ENCODE measurements around the gene NANOS1. TPM values are rescaled to one million over a fixed set of nuclear protein-coding genes. Genes with fewer than 3 reads are reported as not detected.

Gene NANOS1
- total and polyA plus RNA-seq, 2 of the 8 experiments (the other 6 are each of a cell fraction or from before 2014, with no cell fraction given): 3.1 to 3.9 TPM

DNA sequence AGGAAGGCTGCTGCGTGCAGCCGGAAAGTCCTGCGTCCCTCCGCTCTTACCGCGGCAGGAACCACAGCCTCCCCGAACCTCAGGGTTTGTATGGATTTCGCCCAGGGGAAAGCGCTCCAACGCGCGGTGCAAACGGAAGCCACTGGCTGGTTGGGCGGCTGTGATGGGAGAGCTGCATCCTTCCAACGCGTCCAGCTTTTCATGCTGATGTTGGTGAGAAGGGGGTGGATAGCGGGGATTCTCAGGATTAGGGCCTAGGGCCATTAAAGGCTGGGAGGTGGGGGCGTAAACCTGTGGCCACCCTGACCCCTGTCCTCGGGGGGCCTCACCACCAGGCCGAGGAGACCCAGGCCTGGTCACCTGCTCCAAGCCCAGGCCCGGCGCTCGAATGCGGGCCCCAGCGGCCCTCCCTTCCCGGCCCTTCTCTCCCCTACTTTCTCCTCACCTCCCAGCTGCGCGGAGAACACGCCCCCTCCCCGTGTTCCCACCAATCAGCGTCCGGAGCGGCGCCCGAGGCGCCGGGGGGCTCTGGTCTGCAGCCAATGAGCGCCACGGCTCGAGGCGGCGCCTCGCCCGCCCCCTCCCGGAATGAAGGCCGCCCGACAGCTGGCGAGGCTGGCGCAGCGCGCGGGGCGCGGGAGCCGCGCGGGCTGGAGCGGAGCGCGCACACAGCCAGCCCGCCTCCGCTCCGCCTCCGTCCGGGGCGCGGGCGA lies 458 bp upstream of the NANOS1 start:
- no peak overlapping the region for H3K56ac ChIP-seq (replicated peaks; ENCODE audit: insufficient read length, low read depth, low read length)
- 0 out of 7 replicates have a peak overlapping the region, but pooled peaks of 1 of the 4 experiments have one; percentile 11 for H3K9ac ChIP-seq (replicated peaks in 1 of 4; ENCODE audit: extremely low read depth in 1 of 4, low read depth in 3 of 4, low read length in 3 of 4)
- H4K20me1 ChIP-seq (replicated peaks in 1 of 2; ENCODE audit: control insufficient read depth in 1 of 2, insufficient read depth in 2 of 2, low read length in 2 of 2): peaks cover 7 to 8% of the 10 kb centered on the region in 2 experiments
- H3K4me2 ChIP-seq (ENCODE audit: insufficient read depth in 1 of 2, low read depth in 2 of 2, low read length in 2 of 2): peak overlapping the region; percentile 68 to 75
- peak overlapping the region; percentile 34 to 59 (median 47) for H3K4me3 ChIP-seq (ENCODE audit: extremely low read depth in 1 of 4, insufficient read depth in 2 of 4, low read depth in 3 of 4, low read length in 4 of 4)
- H2BK5ac ChIP-seq (ENCODE audit: low read depth, low read length): no peak overlapping the region
- H3K14ac ChIP-seq (ENCODE audit: insufficient read length): no peak overlapping the region
- H3K36me3 ChIP-seq (ENCODE audit: control insufficient read depth in 2 of 4, insufficient read depth in 4 of 4, low read length in 3 of 4): peaks cover 3 to 9% (median 4%) of the 10 kb centered on the region in 4 experiments; a peak in 5 of 8 replicates
- no peak overlapping the region for H2BK15ac ChIP-seq (ENCODE audit: low read length)
- DNase-seq (ENCODE audit: low read depth in 1 of 2, low spot score in 2 of 2): peak; percentile 88 to 95
- H3K4ac ChIP-seq (replicated peaks; ENCODE audit: insufficient read length, low read depth, low read length): no peak overlapping the region
- H3K4me1 ChIP-seq (replicated peaks in 1 of 4; ENCODE audit: control insufficient read depth in 3 of 4, insufficient read depth in 4 of 4, low read length in 3 of 4): peaks cover 0 to 3% (median 1%) of the 10 kb centered on the region in 4 experiments; a peak in 4 of 7 replicates
- CTCF ChIA-PET (ENCODE audit: partially characterized antibody): no interaction called here
- peak overlapping the region; percentile 63; the same call in 1 of the 2 replicates for H2AFZ ChIP-seq (ENCODE audit: low read length)
- H3K79me1 ChIP-seq (ENCODE audit: low read depth, low read length): no peaks in the 10 kb centered on the region
- H2AK5ac ChIP-seq (ENCODE audit: low read depth, low read length): no peak overlapping the region
- no peaks in the 10 kb centered on the region for H3K9me3 ChIP-seq (ENCODE audit: insufficient read depth in 2 of 2, low read depth in 1 of 2, low read length in 1 of 2)
- POLR2A ChIA-PET (ENCODE audit: partially characterized antibody): interaction anchor here (0.6 to 4.7 kb wide), 7 partner anchors 7 to 274 kb away, joined by 3 to 30 read pairs (median 4); partner anchors contain the start of genes CACUL1, DENND10 and EIF3A
- no peak overlapping the region for H3K18ac ChIP-seq (ENCODE audit: extremely low read depth, low read length)
- no peak overlapping the region for H3K23ac ChIP-seq (ENCODE audit: insufficient read length)
- no peaks in the 10 kb centered on the region for H3K27me3 ChIP-seq (replicated peaks in 1 of 4; ENCODE audit: control insufficient read depth in 3 of 4, extremely low read depth in 1 of 4, insufficient read depth in 3 of 4, low read length in 3 of 4)
- H3K23me2 ChIP-seq (ENCODE audit: low read depth, low read length): peaks cover 9% of the 10 kb centered on the region
- H4K5ac ChIP-seq (ENCODE audit: insufficient read length, low read depth, low read length): no peak overlapping the region
- H4K91ac ChIP-seq (replicated peaks; ENCODE audit: insufficient read length, low read length): no peak overlapping the region
- no peak overlapping the region for H2BK20ac ChIP-seq (ENCODE audit: low read length)
- H3K79me2 ChIP-seq (ENCODE audit: control insufficient read depth in 1 of 2, insufficient read depth in 2 of 2, low read length in 2 of 2): no peaks in the 10 kb centered on the region
- no peak overlapping the region for H2BK120ac ChIP-seq (replicated peaks; ENCODE audit: low read depth, low read length)
- H3K27ac ChIP-seq (ENCODE audit: low read depth, low read length): no peak overlapping the region
- H2BK12ac ChIP-seq (ENCODE audit: low read depth, low read length): no peak overlapping the region
- no peak for FAIRE-seq
- WGBS, 2 experiments (ENCODE audit: extremely low coverage in 1 of 2, insufficient coverage in 1 of 2, insufficient read length in 1 of 2, insufficient replicate concordance in 2 of 2, low coverage in 1 of 2, low lambda C conversion rate in 2 of 2, missing lambda C conversion rate in 1 of 2): 5% methylated on average over 31 of the region's 68 CpGs; no CpG with 5 or more reads in 1 of the 2 experiments
- peak overlapping the region; percentile 86; the same call in 1 of the 2 replicates for H4K8ac ChIP-seq (ENCODE audit: extremely low read depth, insufficient read depth, low read length)
- TF ChIP-seq CEBPB (IDR thresholded peaks at IDR 0.05; ENCODE audit: low read depth, low read length): no peak
- TF ChIP-seq SRF (IDR thresholded peaks at IDR 0.05; ENCODE audit: low read depth, low read length): no peak
- no peak for TF ChIP-seq SUZ12 (IDR thresholded peaks at IDR 0.05; ENCODE audit: low read length)
- TF ChIP-seq POU5F1 (IDR thresholded peaks at IDR 0.05; ENCODE audit: low read depth, low read length): no peak
- TF ChIP-seq RAD21 (IDR thresholded peaks at IDR 0.05 in 1 of 2, conservative IDR thresholded peaks at IDR 0.05 in 1 of 2; ENCODE audit: low read depth in 2 of 2, low read length in 2 of 2): peak in 1 of 2 experiments; percentile 22; a peak in 1 of 4 replicates
- TF ChIP-seq CHD2 (IDR thresholded peaks at IDR 0.05; ENCODE audit: low read length): no peak
- no peak for TF ChIP-seq KDM5A (IDR thresholded peaks at IDR 0.05; ENCODE audit: low read length)
- no peak for TF ChIP-seq ASH2L (IDR thresholded peaks at IDR 0.05; ENCODE audit: low read length)
- TF ChIP-seq BRCA1 (IDR thresholded peaks at IDR 0.05; ENCODE audit: low read depth, low read length): no peak
- no peak for TF ChIP-seq SIRT6 (IDR thresholded peaks at IDR 0.05; ENCODE audit: low read length)
- peak; percentile 42; the same call in 1 of the 2 replicates for TF ChIP-seq TAF1 (IDR thresholded peaks at IDR 0.05; ENCODE audit: low read depth, low read length)
- peak in 1 of 2 experiments; percentile 77; a peak in 1 of 4 replicates for TF ChIP-seq HDAC2 (IDR thresholded peaks at IDR 0.05; ENCODE audit: borderline replicate concordance in 1 of 2, low read depth in 2 of 2, low read length in 2 of 2)
